Gastrocnemius medialis (tissue), 4 donors: Measurements from ENCODE around the gene STX19. TPM values are rescaled to one million over a fixed set of nuclear protein-coding genes. Genes with fewer than 3 reads are reported as not detected.

Experiments used
- total RNA-seq, 4 donors: library from RNA; depleted of rRNA; stranded (reverse); fragments of >200 nt; gene quantifications; one replicate each; pipeline versions ENCODE4 v1.1.0 to v1.2.3, GENCODE V29; 2016

STX19 gene
- total RNA-seq, 4 donors from 2014 or later: not detected

Other genes with a start within 250 kb of the STX19 start
- gene PROS1, start 54.7 kb downstream of the STX19 start, total RNA-seq: 1 to 10 TPM; 5.0 to 8.3 (median 7.6) TPM
- gene ARL13B, start 48.4 kb downstream of the STX19 start, total RNA-seq: 1 to 10 TPM; 1.2 to 2.7 (median 1.4) TPM
- 1 to 10 TPM; 1.2 to 2.1 (median 1.4) TPM for gene DHFR2, start 34.3 kb upstream of the STX19 start, total RNA-seq
- gene NSUN3, start 34.5 kb upstream of the STX19 start, total RNA-seq: 1 to 10 TPM; 1.4 to 2.5 (median 2.1) TPM